Measurements from ENCODE around the gene ERCC6L2.

Gene ERCC6L2

DNA sequence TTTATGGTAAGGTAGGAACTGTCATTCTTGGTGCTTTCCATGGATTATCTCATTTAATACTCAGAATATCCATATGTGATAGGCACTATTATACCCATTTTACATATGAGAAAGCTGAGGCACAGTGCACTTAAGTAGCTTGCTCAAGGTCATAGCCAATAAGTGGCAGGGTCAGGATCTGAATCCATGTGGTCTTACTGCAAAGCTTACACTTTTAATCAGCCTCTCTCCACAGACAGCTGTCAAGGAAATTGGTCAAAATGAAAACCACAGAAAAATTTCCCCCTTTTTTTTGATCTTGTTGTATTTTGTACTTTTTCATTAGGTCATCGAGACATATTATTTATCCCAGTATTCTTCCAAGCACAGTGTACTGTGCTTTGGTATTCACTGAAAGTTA lies 78.5 kb downstream of the ERCC6L2 start:
- no peak for TF ChIP-seq SIN3A (IDR thresholded peaks at IDR 0.05; ENCODE audit: borderline replicate concordance, insufficient read depth, low read length)
- TF ChIP-seq POLR2AphosphoS5 (IDR thresholded peaks at IDR 0.05; ENCODE audit: low read depth, low read length) = no peak
- TF ChIP-seq FOXP2 (optimal IDR thresholded peaks at IDR 0.05; ENCODE audit: borderline replicate concordance, extremely low read depth, extremely low read length, insufficient read depth) = no peak
- TF ChIP-seq REST (IDR thresholded peaks at IDR 0.05; ENCODE audit: insufficient read depth in 1 of 2, low read depth in 2 of 2, low read length in 2 of 2) = no peak
- TF ChIP-seq TAF1 (IDR thresholded peaks at IDR 0.05; ENCODE audit: borderline replicate concordance, insufficient read depth, low read length) = no peak

GRCh38 chr9:95954940-95955339 lies 79.4 kb downstream of the ERCC6L2 start:
- TF ChIP-seq SIN3A (IDR thresholded peaks at IDR 0.05; ENCODE audit: borderline replicate concordance, insufficient read depth, low read length) (no peak), REST (IDR thresholded peaks at IDR 0.05; ENCODE audit: insufficient read depth in 1 of 2, low read depth in 2 of 2, low read length in 2 of 2) (no peak), POLR2AphosphoS5 (IDR thresholded peaks at IDR 0.05; ENCODE audit: low read depth, low read length) (no peak), TAF1 (IDR thresholded peaks at IDR 0.05; ENCODE audit: borderline replicate concordance, insufficient read depth, low read length) (no peak), FOXP2 (optimal IDR thresholded peaks at IDR 0.05; ENCODE audit: borderline replicate concordance, extremely low read depth, extremely low read length, insufficient read depth) (no peak)

DNA sequence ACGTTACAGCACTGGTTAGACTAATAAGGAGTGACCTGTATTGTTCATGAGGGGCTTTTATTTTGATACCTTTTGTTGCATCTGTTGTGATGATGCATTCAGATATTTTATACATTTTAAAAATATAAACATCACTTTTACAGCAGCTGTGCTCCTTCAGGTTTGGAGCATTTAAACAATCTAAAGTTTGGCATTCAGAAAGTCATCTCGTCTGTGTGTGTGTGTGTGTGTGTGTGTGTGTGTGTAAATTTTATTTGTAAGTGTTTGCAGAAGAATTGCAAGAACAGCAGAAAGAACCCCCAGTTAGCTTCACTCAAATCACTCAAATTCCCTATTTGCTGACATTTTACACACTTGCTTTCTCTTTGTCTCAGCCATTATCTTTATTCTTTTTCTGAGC lies 87.4 kb downstream of the ERCC6L2 start:
- no peak for TF ChIP-seq SIN3A (IDR thresholded peaks at IDR 0.05; ENCODE audit: borderline replicate concordance, insufficient read depth, low read length)

DNA sequence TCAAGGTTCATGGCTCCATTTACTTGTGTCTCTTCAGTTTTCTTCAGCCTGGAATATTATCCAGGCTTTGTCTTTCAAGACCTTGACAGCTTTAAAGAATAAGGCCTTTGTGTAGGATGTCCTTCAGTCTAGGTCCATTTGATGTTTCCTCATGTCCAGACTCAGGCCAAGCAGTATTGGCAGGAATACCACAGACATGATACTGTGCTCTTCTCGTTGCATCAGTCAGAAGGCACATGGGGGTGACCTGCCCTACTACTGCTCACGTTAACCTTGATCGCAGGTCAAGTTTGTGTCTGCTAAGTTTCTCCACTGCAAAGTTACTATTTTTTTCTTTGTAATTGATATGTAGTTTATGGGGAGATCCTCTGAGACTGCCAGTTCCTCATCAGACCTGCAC lies 88.2 kb downstream of the ERCC6L2 start:
- no peak for TF ChIP-seq SIN3A (IDR thresholded peaks at IDR 0.05; ENCODE audit: borderline replicate concordance, insufficient read depth, low read length)
- no peak for TF ChIP-seq FOXP2 (optimal IDR thresholded peaks at IDR 0.05; ENCODE audit: borderline replicate concordance, extremely low read depth, extremely low read length, insufficient read depth)
- no peak for TF ChIP-seq TAF1 (IDR thresholded peaks at IDR 0.05; ENCODE audit: borderline replicate concordance, insufficient read depth, low read length)
- no peak for TF ChIP-seq POLR2AphosphoS5 (IDR thresholded peaks at IDR 0.05; ENCODE audit: low read depth, low read length)
- TF ChIP-seq REST (IDR thresholded peaks at IDR 0.05; ENCODE audit: insufficient read depth in 1 of 2, low read depth in 2 of 2, low read length in 2 of 2) = no peak

DNA sequence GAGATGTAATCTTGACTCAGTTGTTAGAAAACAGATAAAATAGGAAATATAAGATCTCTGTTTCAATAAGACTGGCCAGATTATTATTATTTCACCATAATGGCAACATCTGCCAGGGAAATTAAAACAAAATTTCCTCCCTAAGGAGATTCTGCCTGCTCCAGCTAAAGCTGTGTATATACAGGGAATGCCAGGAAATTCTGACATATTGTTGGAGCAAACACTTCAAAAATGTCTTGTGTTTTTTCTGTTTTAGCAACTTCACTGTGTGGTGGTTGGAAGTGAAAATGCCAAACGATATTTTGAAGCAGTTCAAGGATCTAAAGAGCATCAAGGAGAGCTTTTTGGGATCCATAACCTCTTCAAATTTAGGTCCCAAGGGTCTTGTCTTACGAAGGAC lies 90.8 kb downstream of the ERCC6L2 start:
- no peak for TF ChIP-seq TAF1 (IDR thresholded peaks at IDR 0.05; ENCODE audit: borderline replicate concordance, insufficient read depth, low read length)
- no peak for TF ChIP-seq FOXP2 (optimal IDR thresholded peaks at IDR 0.05; ENCODE audit: borderline replicate concordance, extremely low read depth, extremely low read length, insufficient read depth)
- TF ChIP-seq REST (IDR thresholded peaks at IDR 0.05; ENCODE audit: insufficient read depth in 1 of 2, low read depth in 2 of 2, low read length in 2 of 2) = no peak

All from PFSK-1 (cell line).